ENCODE results near the gene LYVE1. TPM values are rescaled to one million over a fixed set of nuclear protein-coding genes. Genes with fewer than 3 reads are reported as not detected.

The LYVE1 gene
- total and polyA plus RNA-seq, 2 of the 13 experiments (the other 11 are each of a cell fraction or from before 2014, with no cell fraction given), result 1.2 to 1.4 TPM

DNA sequence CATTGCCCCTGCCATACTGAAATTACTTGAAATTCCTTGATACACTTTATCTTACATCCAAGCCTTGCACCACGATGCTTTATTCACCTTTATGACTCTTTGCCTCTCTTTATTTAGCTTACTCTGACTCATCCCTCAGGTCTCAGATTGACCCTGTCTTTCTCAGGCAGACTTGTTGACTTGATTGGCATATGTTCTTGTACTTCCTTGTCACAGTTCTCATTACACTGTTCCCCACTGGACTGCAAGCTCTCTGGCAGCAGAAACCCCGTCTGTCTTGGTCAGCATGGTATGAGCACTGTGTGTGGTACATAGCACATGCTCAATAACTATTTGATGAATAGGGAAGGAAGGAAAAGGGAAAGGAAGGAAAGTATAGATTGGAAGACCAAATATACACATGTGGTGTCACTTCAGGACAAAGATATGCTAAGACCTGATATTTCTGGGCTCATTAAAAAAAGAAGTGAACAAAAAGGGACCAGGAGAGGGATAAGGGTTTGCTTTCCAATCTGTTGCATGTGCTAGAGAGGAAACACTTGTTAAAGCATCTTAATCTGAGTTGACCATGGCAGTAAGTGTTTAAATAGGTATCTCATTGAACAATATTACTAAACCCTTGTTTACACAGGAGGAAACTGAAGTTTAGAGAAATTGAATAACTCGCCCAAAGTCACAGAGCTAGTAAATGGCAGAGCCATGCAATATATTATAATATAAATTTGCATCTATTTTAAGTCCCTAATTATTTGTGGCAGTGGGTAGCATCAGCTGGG, 7.2 kb downstream of the LYVE1 start:
- ChIA-PET CTCF (ENCODE audit: low intra/inter-chr PET ratio, low total read pairs) (no interaction called here), POLR2A (interaction anchor here (1.0 kb wide), 1 partner anchor 20 kb away, joined by 3 read pairs; the partner anchor contains the start of gene RNF141)
- peak; percentile 51; the same call in 1 of the 2 replicates for TF ChIP-seq ELF3 (CRISPR knock-in tag; IDR thresholded peaks at IDR 0.05)
- peak; percentile 43; the same call in 1 of the 2 replicates for TF ChIP-seq FOSL2 (CRISPR knock-in tag; IDR thresholded peaks at IDR 0.05)
- peak; percentile 75 for TF ChIP-seq MNT (IDR thresholded peaks at IDR 0.05)
- no peak for TF ChIP-seq NR2C2 (CRISPR knock-in tag; IDR thresholded peaks at IDR 0.05; ENCODE audit: borderline replicate concordance)
- no TSS peak for BruUV-seq (replicated peaks)
- FAIRE-seq (no peak), DNase-seq (ENCODE audit: low spot score) (peak; percentile 13), ATAC-seq (no peak)
- H3K27ac ChIP-seq (ENCODE audit: extremely low read length, insufficient read depth, low read length), result no peak overlapping the region
- in situ Hi-C loops (cut with HindIII; ENCODE audit: extremely low pct_ligation_motif_present, low pct_unique_long_range_greater_than_20kb), result no loop called here
- H3K9ac ChIP-seq (ENCODE audit: insufficient read depth, low read depth, low read length), result no peak overlapping the region
- H2AFZ ChIP-seq (ENCODE audit: low read length), result no peak overlapping the region
- H3K27me3 ChIP-seq (ENCODE audit: control insufficient read depth in 1 of 2, insufficient read depth in 2 of 2, low read length in 2 of 2), result peaks cover 1 to 9% of the 10 kb centered on the region in 2 experiments; a peak in 1 of 5 replicates
- no peak overlapping the region for H3K4me3 ChIP-seq (replicated peaks in 1 of 3; ENCODE audit: insufficient read depth in 1 of 3, low read depth in 2 of 3, low read length in 3 of 3)
- H3K36me3 ChIP-seq (replicated peaks in 1 of 2; ENCODE audit: control insufficient read depth in 1 of 2, insufficient read depth in 2 of 2, low read length in 2 of 2), result no peaks in the 10 kb centered on the region
- H4K20me1 ChIP-seq (ENCODE audit: insufficient read depth, low read length), result no peaks in the 10 kb centered on the region
- WGBS (ENCODE audit: low lambda C conversion rate), result 9% methylated on average over 3 of the region's 3 CpGs
- H3K9me3 ChIP-seq (ENCODE audit: low read length), result no peaks in the 10 kb centered on the region
- no peak overlapping the region for H3K4me2 ChIP-seq (ENCODE audit: low read depth, low read length)
- no peaks in the 10 kb centered on the region for H3K79me2 ChIP-seq (ENCODE audit: insufficient read depth, low read length)
- intact Hi-C loops (cut with micrococcal nuclease; ENCODE audit: unreplicated experiment), result no loop called here
- H3K4me1 ChIP-seq (ENCODE audit: insufficient read depth, low read length), result no peaks in the 10 kb centered on the region

GRCh38 chr11:10558288-10558687, 10.2 kb downstream of the LYVE1 start:
- H3K27ac ChIP-seq (ENCODE audit: extremely low read length, insufficient read depth, low read length), result no peak overlapping the region
- no peaks in the 10 kb centered on the region for H3K4me1 ChIP-seq (ENCODE audit: insufficient read depth, low read length)
- H3K79me2 ChIP-seq (ENCODE audit: insufficient read depth, low read length), result no peaks in the 10 kb centered on the region
- intact Hi-C loops (cut with micrococcal nuclease; ENCODE audit: unreplicated experiment), result no loop called here
- no TSS peak for BruUV-seq (replicated peaks)
- H3K27me3 ChIP-seq (ENCODE audit: control insufficient read depth in 1 of 2, insufficient read depth in 2 of 2, low read length in 2 of 2), result 0 out of 5 replicates have a peak, but pooled peaks cover 0 to 6% of the 10 kb centered on the region in 2 experiments
- in situ Hi-C loops (cut with HindIII; ENCODE audit: extremely low pct_ligation_motif_present, low pct_unique_long_range_greater_than_20kb), result no loop called here
- no peaks in the 10 kb centered on the region for H3K36me3 ChIP-seq (replicated peaks in 1 of 2; ENCODE audit: control insufficient read depth in 1 of 2, insufficient read depth in 2 of 2, low read length in 2 of 2)
- ChIA-PET CTCF (ENCODE audit: low intra/inter-chr PET ratio, low total read pairs) (no interaction called here), POLR2A (no interaction called here)
- no peak overlapping the region for H3K4me2 ChIP-seq (ENCODE audit: low read depth, low read length)
- WGBS (ENCODE audit: low lambda C conversion rate), result 12% methylated on average over 3 of the region's 3 CpGs
- FAIRE-seq (no peak), DNase-seq (ENCODE audit: low spot score) (no peak), ATAC-seq (peak; percentile 75)
- no peaks in the 10 kb centered on the region for H3K9me3 ChIP-seq (ENCODE audit: low read length)
- H4K20me1 ChIP-seq (ENCODE audit: insufficient read depth, low read length), result no peaks in the 10 kb centered on the region
- H2AFZ ChIP-seq (ENCODE audit: low read length), result no peak overlapping the region
- no peak overlapping the region for H3K4me3 ChIP-seq (replicated peaks in 1 of 3; ENCODE audit: insufficient read depth in 1 of 3, low read depth in 2 of 3, low read length in 3 of 3)
- H3K9ac ChIP-seq (ENCODE audit: insufficient read depth, low read depth, low read length), result no peak overlapping the region
- TF ChIP-seq, protein P1, sequence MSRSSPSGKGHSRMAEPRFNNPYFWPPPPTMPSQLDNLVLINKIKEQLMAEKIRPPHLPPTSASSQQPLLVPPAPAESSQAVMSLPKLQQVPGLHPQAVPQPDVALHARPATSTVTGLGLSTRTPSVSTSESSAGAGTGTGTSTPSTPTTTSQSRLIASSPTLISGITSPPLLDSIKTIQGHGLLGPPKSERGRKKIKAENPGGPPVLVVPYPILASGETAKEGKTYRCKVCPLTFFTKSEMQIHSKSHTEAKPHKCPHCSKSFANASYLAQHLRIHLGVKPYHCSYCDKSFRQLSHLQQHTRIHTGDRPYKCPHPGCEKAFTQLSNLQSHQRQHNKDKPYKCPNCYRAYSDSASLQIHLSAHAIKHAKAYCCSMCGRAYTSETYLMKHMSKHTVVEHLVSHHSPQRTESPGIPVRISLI (CRISPR knock-in tag; IDR thresholded peaks at IDR 0.05; ENCODE audit: borderline replicate concordance), result no peak
- no peak for TF ChIP-seq ZNF883 (CRISPR knock-in tag; IDR thresholded peaks at IDR 0.05; ENCODE audit: not compliant biosample characterization)
- no peak for TF ChIP-seq IKZF5 (CRISPR knock-in tag; IDR thresholded peaks at IDR 0.05)
- TF ChIP-seq ZNF280B (CRISPR knock-in tag; IDR thresholded peaks at IDR 0.05; ENCODE audit: borderline replicate concordance), result no peak

All from HepG2 (cell line).